ENCODE measurements around the gene SMOC1.

DNA sequence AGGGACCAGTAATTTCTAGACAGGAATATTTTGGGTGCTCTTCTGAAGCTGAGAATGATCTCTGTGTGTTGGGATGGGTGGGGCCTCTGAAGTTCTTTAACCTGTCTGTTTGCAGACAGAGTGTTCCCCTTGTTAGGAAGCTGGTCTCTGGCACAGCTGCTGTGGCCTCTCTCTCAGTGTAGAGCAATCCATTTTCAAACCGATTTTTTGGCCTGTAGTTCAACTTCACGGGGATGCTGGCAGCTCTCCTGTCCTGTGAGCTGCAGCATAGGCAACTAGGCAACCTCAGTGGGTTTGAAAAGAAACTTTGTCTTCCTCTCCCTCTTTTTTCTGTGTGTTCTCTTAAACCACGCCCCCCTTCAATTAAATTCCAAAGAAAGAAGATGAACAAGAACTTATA lies 69.1 kb downstream of the SMOC1 start:
- no peak for TF ChIP-seq EP300 (IDR thresholded peaks at IDR 0.05; ENCODE audit: borderline replicate concordance in 1 of 2, low read depth in 2 of 2, low read length in 2 of 2)
- TF ChIP-seq POLR2A (IDR thresholded peaks at IDR 0.05; ENCODE audit: control extremely low read depth in 1 of 2, low read depth in 2 of 2, low read length in 2 of 2): no peak
- TF ChIP-seq, protein P1, sequence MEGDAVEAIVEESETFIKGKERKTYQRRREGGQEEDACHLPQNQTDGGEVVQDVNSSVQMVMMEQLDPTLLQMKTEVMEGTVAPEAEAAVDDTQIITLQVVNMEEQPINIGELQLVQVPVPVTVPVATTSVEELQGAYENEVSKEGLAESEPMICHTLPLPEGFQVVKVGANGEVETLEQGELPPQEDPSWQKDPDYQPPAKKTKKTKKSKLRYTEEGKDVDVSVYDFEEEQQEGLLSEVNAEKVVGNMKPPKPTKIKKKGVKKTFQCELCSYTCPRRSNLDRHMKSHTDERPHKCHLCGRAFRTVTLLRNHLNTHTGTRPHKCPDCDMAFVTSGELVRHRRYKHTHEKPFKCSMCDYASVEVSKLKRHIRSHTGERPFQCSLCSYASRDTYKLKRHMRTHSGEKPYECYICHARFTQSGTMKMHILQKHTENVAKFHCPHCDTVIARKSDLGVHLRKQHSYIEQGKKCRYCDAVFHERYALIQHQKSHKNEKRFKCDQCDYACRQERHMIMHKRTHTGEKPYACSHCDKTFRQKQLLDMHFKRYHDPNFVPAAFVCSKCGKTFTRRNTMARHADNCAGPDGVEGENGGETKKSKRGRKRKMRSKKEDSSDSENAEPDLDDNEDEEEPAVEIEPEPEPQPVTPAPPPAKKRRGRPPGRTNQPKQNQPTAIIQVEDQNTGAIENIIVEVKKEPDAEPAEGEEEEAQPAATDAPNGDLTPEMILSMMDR (IDR thresholded peaks at IDR 0.05; ENCODE audit: control extremely low read depth in 1 of 3, insufficient read depth in 1 of 3, low read depth in 1 of 3, low read length in 3 of 3): no peak
- TF ChIP-seq RAD21 (IDR thresholded peaks at IDR 0.05 in 1 of 2, conservative IDR thresholded peaks at IDR 0.05 in 1 of 2; ENCODE audit: low read depth in 2 of 2, low read length in 2 of 2): no peak
- no peak for TF ChIP-seq SRF (IDR thresholded peaks at IDR 0.05; ENCODE audit: low read depth, low read length)
- no peak for TF ChIP-seq YY1 (IDR thresholded peaks at IDR 0.05; ENCODE audit: low read depth, low read length)
- TF ChIP-seq EZH2 (IDR thresholded peaks at IDR 0.05; ENCODE audit: low read depth, low read length, severe bottlenecking): no peak
- TF ChIP-seq, protein P2, sequence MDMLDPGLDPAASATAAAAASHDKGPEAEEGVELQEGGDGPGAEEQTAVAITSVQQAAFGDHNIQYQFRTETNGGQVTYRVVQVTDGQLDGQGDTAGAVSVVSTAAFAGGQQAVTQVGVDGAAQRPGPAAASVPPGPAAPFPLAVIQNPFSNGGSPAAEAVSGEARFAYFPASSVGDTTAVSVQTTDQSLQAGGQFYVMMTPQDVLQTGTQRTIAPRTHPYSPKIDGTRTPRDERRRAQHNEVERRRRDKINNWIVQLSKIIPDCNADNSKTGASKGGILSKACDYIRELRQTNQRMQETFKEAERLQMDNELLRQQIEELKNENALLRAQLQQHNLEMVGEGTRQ (IDR thresholded peaks at IDR 0.05; ENCODE audit: low read length): no peak
- no peak for TF ChIP-seq SIX5 (IDR thresholded peaks at IDR 0.05; ENCODE audit: low read depth, low read length)
- no peak for TF ChIP-seq CHD1 (IDR thresholded peaks at IDR 0.05; ENCODE audit: low read depth, low read length)
- no peak for TF ChIP-seq SIN3A (conservative IDR thresholded peaks at IDR 0.05 in 1 of 2, IDR thresholded peaks at IDR 0.05 in 1 of 2; ENCODE audit: low read depth in 1 of 2, low read length in 2 of 2)
- TF ChIP-seq, protein P3, sequence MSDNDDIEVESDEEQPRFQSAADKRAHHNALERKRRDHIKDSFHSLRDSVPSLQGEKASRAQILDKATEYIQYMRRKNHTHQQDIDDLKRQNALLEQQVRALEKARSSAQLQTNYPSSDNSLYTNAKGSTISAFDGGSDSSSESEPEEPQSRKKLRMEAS (IDR thresholded peaks at IDR 0.05): no peak
- TF ChIP-seq RFX5 (IDR thresholded peaks at IDR 0.05; ENCODE audit: borderline replicate concordance, low read depth, low read length): no peak

All from H1 (cell line).